ENCODE data around the gene RNF212B. TPM values are rescaled to one million over a fixed set of nuclear protein-coding genes. Genes with fewer than 3 reads are reported as not detected.

The RNF212B gene
- total RNA-seq, 1 donor from 2014 or later = not detected

- DNase-seq = peak; percentile 73
- H3K36me3 ChIP-seq = peaks cover 12% of the 10 kb centered on the region
- H3K4me1 ChIP-seq = peaks cover 55% of the 10 kb centered on the region
- H3K9me3 ChIP-seq (replicated peaks) = no peaks in the 10 kb centered on the region
- peak overlapping the region; percentile 99 for H3K27ac ChIP-seq (replicated peaks)
- intact Hi-C loops (cut with micrococcal nuclease) = no loop called here
- peak overlapping the region; percentile 86 for H3K4me3 ChIP-seq
- no peaks in the 10 kb centered on the region for H3K27me3 ChIP-seq (ENCODE audit: low read depth)
- TF ChIP-seq CTCF (IDR thresholded peaks at IDR 0.05; ENCODE audit: borderline replicate concordance) = no peak
Measured at GRCh38 chr14:23300687-23301223, 63.0 kb downstream of the RNF212B start.

GRCh38 chr14:23301288-23301968, 63.7 kb downstream of the RNF212B start:
- DNase-seq = peak; percentile 98
- H3K4me3 ChIP-seq = peak overlapping the region; percentile 86
- H3K36me3 ChIP-seq = peaks cover 12% of the 10 kb centered on the region
- H3K27ac ChIP-seq (replicated peaks) = peak overlapping the region; percentile 99
- intact Hi-C loops (cut with micrococcal nuclease) = no loop called here
- no peaks in the 10 kb centered on the region for H3K9me3 ChIP-seq (replicated peaks)
- peaks cover 62% of the 10 kb centered on the region for H3K4me1 ChIP-seq
- TF ChIP-seq CTCF (IDR thresholded peaks at IDR 0.05; ENCODE audit: borderline replicate concordance) = peak; percentile 83
- H3K27me3 ChIP-seq (ENCODE audit: low read depth) = no peaks in the 10 kb centered on the region

- Histone ChIP-seq H3K27ac (replicated peaks) (peak overlapping the region; percentile 99), H3K9me3 (replicated peaks) (no peaks in the 10 kb centered on the region), H3K4me3 (peak overlapping the region; percentile 86), H3K4me1 (peaks cover 65% of the 10 kb centered on the region), H3K36me3 (peaks cover 12% of the 10 kb centered on the region), H3K27me3 (ENCODE audit: low read depth) (no peaks in the 10 kb centered on the region)
- intact Hi-C loops (cut with micrococcal nuclease) = no loop called here
- TF ChIP-seq CTCF (IDR thresholded peaks at IDR 0.05; ENCODE audit: borderline replicate concordance) = no peak
- no peak for DNase-seq
Measured at GRCh38 chr14:23301969-23302289, 64.2 kb downstream of the RNF212B start.

- Histone ChIP-seq H3K9me3 (replicated peaks) (no peaks in the 10 kb centered on the region), H3K4me3 (peak within 1 kb of the TSS; percentile 86), H3K27me3 (ENCODE audit: low read depth) (no peaks in the 10 kb centered on the region), H3K4me1 (peaks cover 67% of the 10 kb centered on the region), H3K36me3 (peaks cover 10% of the 10 kb centered on the region), H3K27ac (replicated peaks) (peak within 1 kb of the TSS; percentile 99)
- peak; percentile 69 for DNase-seq
- no peak for TF ChIP-seq CTCF (IDR thresholded peaks at IDR 0.05; ENCODE audit: borderline replicate concordance)
- intact Hi-C loops (cut with micrococcal nuclease) = no loop called here
Measured at GRCh38 chr14:23302290-23303225, 64.8 kb downstream of the RNF212B start, which contains the start of gene PPP1R3E. Gene PPP1R3E, minus strand, starts transcription at chr14:23302859. Its CDS starts 283 bp downstream, at chr14:23302576.

- peaks cover 52% of the 10 kb centered on the region for H3K4me1 ChIP-seq
- H3K27ac ChIP-seq (replicated peaks) = peak within 1 kb of the TSS; percentile 94
- TF ChIP-seq CTCF (IDR thresholded peaks at IDR 0.05; ENCODE audit: borderline replicate concordance) = no peak
- H3K27me3 ChIP-seq (ENCODE audit: low read depth) = no peaks in the 10 kb centered on the region
- peak; percentile 95 for DNase-seq
- intact Hi-C loops (cut with micrococcal nuclease) = no loop called here
- H3K4me3 ChIP-seq = peak within 1 kb of the TSS; percentile 81
- H3K36me3 ChIP-seq = peaks cover 30% of the 10 kb centered on the region
- H3K9me3 ChIP-seq (replicated peaks) = no peaks in the 10 kb centered on the region
Measured at GRCh38 chr14:23306412-23307145, 68.8 kb downstream of the RNF212B start, which contains the start of gene BCL2L2. Gene BCL2L2, plus strand, starts transcription at chr14:23306833. Its CDS starts 935 bp downstream, at chr14:23307768.
